NT2/D1 (cell line): ENCODE measurements around the gene KAT6B.

ENCODE experiments used
- SUZ12 ChIP-seq: IDR thresholded peaks from 2 replicates; pipeline ENCODE4 v1.6.1; 2011; ENCODE audit not compliant: insufficient read length, insufficient read depth; ENCODE audit errors: extremely low read depth
- YY1 ChIP-seq: IDR thresholded peaks from 2 replicates; pipeline ENCODE4 v1.6.1; 2011; ENCODE audit not compliant: insufficient read length, insufficient read depth
- ZNF274 ChIP-seq: IDR thresholded peaks from 2 replicates; pipeline ENCODE4 v1.6.1; 2011; ENCODE audit warnings: mild to moderate bottlenecking, low read depth, low read length

- TF ChIP-seq SUZ12 (no peak), YY1 (peak; percentile 71), ZNF274 (no peak)
Measured at GRCh38 chr10:74826142-74827044, at the start of gene KAT6B.
